Hindlimb muscle (tissue), 1 donor: ENCODE data around the gene CDH9. TPM values are rescaled to one million over a fixed set of nuclear protein-coding genes. Genes with fewer than 3 reads are reported as not detected.
A peak's percentile ranks its signal among the peaks of the same experiment; 100 is the strongest.

Experiments
- DNase-seq: peaks from one replicate; pipeline ENCODE4 v3.0.0-alpha.2; 2013
- polyA plus RNA-seq: library from polyadenylated mRNA; unstranded; fragments of 120-200 nt; gene quantifications from one replicate; pipeline ENCODE4 v1.2.1, GENCODE V29; 2013; ENCODE audit not compliant: insufficient read length

Gene CDH9, protein sequence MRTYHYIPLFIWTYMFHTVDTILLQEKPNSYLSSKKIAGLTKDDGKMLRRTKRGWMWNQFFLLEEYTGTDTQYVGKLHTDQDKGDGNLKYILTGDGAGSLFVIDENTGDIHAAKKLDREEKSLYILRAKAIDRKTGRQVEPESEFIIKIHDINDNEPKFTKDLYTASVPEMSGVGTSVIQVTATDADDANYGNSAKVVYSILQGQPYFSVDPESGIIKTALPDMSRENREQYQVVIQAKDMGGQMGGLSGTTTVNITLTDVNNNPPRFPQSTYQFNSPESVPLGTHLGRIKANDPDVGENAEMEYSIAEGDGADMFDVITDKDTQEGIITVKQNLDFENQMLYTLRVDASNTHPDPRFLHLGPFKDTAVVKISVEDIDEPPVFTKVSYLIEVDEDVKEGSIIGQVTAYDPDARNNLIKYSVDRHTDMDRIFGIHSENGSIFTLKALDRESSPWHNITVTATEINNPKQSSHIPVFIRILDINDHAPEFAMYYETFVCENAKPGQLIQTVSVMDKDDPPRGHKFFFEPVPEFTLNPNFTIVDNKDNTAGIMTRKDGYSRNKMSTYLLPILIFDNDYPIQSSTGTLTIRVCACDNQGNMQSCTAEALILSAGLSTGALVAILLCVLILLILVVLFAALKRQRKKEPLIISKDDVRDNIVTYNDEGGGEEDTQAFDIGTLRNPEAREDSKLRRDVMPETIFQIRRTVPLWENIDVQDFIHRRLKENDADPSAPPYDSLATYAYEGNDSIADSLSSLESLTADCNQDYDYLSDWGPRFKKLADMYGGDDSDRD
- not detected for polyA plus RNA-seq

DNA sequence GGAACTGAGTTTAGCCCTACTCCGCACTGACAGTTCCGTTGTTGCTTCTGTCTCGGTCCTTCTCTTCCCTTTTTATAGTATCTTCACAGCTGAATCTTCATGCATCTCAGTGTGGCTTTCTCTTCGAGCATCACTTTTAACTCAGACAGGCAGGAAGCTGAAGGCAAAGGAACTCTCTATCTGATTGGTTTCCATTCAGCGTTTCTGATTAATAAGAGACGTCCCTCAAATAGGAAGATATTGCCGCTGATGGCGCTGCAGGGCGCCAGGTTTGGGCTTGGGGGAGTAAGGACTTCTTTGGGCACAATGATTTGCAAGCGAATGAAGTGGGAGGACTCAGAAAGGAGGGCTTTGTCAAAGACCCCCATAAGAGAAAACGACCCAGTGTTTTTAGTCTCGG is at the start of gene CDH9:
CDH9 (minus strand) TSS at position 111 of the 400 bp plus-strand sequence. CDS start 50,253 bp downstream, outside the sequence.
- no peak for DNase-seq

DNA sequence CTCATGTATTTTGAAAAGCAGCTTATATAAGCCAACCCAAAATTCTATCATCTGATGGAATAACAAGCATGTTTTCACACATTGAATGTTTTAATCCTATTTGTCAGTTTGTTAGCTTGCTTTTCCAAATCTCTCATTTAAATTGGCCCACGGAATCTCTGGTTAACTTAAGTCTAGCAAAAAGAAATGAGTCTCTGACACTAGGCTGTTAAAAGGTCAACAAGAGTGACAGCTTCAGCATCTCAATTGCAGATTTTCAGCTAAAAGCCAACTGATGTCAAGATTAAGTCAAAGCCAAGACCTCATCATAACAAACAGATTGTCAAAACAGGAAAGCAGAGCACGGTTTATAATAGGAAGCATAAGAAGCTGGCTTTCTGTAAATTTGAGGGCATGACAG is 49.4 kb upstream of the CDH9 start:
- DNase-seq = no peak

DNA sequence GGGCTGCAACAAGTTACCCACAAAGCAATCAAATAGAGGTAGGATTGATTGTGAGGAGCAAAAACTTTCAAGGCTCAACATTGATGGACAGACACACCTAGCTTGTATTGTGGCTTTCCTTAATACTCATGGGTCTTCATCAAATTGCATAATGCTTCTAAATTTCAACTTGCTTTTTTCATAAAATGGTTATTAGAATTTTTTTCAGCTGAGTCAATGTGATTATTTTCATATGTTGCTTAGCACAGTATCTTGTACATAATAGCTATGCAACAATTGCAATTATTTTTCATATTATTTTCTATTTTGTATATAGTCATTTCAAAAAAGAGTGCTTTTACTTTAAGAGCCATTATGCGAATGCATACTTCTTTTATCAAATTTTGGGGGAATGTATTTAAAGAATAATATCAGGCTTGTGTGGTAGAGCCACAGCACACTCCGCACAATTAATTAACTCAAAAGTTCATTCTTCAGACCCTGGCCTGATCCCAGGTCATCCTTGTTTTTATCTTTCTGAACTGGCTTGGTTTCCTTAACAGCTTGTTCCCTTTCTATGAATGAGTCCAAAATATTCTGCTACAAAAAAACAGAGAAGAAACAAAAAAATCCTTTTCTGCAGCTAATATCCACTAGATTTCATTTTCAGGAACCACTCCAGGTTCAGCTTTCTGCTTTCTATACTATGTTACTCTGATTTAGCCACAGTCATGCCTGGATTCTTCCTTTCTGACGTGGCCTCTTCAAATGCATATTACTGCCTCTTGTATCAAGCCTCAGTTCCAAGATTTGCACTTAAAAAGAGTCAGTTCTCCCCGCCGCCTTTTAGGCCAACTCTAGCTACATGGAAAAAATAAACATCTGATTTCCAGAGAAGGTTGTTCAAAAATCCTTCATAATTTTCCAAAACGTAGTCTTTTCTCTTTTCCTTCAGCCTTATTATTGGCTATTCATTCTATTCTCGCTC is 45.3 kb upstream of the CDH9 start:
- DNase-seq = peak; percentile 46

DNA sequence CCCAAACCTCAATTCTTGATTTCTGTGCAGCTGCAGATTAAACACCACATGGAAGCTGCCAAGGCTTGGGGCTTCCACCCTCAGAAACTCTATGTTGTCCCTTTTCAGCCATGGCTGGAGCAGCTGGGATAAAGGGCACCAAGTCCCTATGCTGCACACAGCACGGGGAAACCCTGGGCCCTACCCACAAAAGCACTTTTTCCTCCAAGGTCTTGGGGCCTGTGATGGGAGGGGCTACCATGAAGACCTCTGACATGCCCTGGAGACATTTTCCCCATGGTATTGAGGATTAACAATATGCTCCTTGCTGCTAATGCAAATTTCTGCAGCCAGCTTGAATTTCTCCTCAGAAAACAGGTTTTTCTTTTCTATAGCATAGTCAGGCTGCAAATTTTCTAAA is 41.8 kb upstream of the CDH9 start:
- DNase-seq = no peak

DNA sequence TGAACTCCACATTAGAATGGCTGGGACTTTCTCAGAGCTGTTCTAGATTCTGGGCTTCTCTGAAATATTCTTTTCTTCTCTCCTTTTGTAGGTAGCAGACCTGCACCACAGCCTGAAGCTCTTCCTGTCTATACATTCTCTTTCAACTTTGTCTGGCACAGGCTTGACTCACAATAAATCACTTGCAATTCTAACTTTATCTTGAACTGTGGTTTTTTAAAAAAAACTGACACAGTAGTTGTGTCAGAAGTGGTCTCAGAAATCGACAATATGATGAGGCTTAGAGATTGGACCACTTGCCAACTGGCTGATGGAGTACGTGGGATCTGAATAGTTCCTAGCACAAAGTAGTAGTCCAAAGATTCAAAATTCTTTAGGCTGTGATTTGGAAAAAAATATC is 24.1 kb upstream of the CDH9 start:
- no peak for DNase-seq

DNA sequence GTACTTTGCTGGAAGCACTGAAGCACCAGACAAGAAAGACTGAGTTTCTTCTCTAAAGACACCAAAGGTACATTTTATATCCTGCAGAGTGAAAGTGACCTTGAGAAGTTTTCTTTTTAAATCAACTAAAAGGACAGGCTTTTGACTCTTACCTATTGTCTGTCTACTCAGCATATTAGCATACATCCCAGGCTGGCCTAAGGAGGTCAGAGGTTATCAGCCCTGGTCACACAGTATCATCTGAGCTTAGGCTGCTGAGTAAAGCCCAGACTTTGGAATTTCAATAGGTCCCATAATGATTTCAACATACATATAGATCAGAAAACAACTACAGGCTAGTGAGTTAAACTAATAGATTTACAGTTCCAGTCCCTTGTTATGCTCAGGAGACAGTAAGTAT is 10.1 kb upstream of the CDH9 start:
- DNase-seq = no peak

DNA sequence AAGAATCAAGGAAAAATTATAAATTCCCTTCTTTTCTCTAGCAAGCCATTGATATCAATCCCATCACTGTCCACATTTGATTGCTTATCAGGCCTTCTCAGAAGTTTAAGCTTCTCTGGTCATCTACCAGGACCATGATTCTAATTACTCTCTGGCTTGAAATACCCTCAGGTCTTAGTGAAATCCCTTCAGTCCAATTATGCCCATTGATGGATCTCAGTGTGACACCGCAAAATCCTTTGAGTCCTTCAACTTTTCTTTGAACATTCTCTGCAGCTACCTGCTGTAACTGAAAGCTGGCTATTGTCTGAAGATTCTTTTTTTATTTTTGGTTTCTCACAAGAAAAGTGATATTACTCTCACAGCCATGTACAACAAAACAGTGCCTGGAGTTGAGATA is 3.0 kb upstream of the CDH9 start:
- DNase-seq = no peak

DNA sequence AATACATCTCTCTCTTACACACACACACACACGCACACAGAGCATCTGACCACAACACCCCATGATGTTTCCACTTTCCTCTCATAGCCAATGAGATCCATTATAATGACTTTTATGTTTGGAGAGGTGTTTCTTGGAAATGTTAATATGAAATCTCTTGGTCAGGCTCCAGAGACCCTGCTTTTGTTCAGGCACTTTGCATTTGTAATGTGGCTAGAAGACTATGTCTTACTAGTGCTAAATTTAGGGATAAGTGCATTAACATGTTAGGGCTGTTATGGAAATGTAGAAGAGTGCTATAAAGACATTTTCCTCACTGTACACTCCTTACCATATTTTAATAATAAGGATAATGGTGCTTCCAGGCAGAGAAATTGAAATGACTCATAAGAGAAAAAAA is 3.8 kb downstream of the CDH9 start:
- no peak for DNase-seq

DNA sequence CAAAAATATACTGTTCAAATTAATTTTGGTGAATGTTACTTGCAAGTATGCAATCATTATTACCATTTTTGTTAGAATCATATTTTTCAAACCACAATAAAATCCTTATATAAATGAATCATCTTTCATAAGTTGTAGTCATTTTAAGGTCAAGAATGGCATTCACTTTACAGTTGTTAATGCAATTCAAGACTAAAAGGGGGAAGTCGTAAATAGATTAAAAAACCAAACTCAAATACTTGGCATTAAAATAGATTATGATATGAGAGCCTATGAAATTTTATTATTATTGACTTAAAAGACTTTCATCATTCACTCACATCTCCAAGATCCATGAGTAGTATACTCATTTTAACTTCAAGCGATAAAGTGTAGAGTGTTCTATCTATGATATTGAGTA is 11.6 kb downstream of the CDH9 start:
- no peak for DNase-seq

DNA sequence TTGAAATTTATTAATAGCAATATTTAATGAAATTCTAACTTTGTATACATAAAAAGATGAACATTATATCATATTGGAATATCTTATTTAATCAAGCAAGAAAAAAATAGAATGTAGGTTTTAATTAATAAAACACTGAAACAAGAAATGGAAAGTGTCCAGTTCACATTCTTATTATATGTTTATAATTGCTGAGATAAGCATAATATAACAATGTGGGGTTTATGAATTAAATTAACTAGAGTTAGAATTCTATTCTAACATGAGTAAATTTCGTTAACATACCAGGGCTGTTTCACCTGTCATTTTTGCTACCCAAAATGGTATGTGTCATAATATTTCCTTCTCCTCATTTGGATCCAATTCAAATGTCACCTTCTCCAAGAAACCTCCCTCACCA is 12.3 kb downstream of the CDH9 start:
- DNase-seq = no peak

DNA sequence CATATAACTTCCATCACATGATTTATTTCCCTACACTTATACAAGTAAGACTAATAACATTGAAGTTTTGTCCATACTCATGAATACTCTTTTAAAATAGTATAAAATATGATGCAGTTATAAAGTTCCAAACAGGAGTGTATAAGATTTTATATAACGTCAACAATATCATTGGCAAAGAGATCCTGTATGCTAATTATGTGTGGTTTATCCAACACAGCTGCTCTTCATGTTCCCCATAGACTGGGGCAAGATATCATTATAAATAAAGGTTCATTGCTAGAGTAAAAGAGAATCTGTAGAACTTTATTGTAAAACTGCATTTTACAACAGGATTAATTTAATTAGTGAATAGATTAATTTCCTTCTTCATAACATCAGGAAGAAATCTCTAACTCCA is 16.9 kb downstream of the CDH9 start:
- DNase-seq = no peak

DNA sequence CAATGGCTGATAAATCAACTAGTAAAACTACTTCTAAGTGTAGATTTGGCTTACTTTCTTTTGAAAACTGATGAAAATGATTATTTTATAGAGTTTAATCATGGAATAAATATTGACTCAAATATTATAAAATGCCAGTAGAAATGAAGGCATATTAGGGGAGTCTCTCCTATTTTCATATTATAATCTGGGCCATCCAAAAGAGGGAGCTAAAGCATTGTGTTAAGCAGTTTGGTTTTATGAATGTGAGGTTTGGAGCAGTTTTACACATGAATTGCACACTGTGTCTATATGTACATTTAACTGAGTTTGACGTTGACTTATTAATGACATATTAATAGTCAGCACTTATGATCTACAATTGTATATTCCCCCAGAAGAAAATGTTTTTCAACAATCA is 17.4 kb downstream of the CDH9 start:
- peak; percentile 26 for DNase-seq

DNA sequence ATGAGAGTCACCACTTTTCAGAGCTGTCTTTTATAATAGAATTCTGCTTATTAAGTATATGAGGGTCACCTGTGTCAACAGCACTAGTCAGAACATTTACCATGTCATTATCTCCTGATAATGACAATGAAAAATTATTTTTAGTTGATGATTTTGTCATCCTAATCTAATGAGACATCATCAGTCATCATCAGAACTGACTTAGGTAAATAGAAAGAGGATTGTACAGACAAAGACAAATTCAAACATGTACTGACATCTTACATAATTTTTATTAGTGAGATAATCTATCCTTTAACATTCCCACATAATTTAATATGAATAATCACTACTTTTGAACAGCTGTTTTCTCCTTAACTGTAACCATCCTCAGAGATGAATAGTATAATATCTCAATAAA is 22.6 kb downstream of the CDH9 start:
- DNase-seq = no peak

DNA sequence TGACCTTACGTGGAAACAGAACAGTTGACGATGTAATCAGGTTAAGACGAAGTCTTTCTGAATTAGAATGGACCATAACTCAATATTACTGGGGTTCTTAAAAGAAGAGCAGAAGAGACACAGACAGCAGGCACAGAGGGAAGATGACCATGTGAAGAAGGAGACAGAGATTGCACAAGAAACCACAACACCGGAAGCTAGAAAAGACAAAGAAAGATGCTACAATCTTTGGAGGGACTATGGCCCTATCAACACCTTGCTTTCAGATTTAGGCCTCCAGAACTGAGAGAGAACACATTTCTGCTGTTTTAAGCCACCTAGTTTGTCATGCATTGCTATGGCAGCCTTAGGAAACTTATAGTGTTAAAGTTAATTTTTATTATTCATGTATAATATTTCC is 27.1 kb downstream of the CDH9 start:
- DNase-seq = no peak

DNA sequence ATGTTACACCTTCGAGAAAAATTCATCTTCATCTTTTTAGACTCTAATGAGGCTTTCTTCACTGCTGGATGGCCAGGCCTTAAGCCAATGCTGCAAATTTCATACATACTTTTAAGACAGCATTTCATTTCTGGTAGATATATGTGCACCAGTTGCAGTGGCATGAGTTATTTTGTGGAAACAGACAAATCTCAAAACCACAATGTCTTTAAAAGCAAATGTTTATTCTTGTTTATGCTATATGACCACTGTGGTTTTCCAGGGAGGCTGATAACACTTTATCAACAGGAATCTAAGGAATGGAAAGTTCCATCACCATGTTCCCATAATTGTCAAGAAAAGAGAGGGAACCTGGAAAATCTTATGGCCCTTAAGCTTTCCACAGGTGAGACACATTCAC is 27.7 kb downstream of the CDH9 start:
- DNase-seq = no peak

DNA sequence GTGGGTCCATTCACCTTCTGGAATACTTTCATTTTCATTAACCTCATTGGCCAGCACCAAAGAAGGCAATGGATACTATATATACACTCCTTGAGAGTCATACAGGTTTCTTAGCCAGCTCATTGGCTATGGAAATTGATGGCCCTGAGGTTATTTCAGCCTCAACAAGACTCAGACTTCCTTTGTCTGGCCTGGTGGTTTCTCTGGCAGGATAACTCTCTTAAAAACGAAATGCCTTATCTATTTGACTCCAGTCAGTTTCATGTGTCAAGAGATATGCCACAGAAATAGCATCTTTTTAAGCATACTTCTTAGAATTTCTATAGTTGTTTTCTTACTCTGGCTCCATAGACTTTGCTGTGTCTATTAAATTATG is 28.9 kb downstream of the CDH9 start:
- DNase-seq = no peak

DNA sequence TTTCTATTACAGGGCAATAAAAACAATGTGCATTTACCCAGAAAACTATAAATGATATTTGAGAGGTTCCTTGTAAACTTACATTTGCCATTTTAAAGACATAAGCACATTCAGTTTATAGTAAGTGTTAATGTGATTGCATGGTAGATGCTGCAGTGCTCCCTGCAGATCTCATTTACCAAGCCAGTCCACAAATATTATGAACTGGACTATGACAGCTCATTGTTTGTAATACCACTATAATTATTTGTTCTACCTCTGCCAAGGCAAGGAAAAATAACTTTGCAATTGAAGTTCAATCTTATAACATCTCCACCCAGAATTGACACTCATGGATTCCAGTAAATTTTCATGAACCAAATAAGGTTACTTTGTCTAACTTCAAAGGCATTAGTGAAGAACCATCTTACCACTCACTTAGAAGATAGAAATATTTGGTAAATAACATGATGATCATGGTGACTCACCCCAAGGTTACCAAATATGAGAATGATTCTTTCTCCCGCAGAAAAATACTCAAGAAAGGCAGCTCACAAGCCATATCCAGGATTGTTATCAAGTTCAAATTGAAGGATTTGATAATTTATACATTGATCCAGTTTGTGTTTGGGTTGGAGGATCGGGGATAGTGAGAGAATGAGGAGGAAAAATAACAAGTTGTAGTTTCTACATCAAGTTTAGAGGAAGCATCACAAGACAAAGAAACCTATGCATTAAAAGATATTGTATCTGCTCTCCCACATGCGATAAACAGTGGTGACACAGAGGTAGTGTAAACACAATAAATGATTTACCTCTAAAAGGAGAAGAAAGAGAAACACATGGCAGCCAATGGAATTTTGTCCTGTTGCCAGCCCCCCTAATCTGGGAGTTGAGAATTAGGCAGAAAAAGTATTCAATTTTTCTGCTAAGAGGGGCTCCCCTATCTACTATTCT is 29.5 kb downstream of the CDH9 start:
- no peak for DNase-seq

DNA sequence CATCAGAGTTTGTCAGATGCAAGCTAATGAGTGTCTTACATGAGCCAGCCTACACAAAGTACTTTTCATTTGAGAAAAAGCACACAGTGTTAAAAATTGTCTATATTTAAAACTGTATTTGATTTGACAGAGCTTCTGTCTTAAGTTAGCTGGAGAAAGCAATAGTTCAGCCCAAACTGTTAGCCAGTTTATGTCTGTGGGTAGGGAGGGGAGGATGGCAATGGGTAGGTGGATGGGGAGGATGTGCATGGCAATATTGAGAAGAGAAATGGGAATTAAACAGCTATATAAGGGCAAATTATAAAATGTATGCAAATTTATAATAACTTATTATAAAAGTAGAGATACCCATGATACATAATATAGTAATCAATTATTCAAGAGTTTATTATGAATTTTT is 31.3 kb downstream of the CDH9 start:
- DNase-seq = no peak

DNA sequence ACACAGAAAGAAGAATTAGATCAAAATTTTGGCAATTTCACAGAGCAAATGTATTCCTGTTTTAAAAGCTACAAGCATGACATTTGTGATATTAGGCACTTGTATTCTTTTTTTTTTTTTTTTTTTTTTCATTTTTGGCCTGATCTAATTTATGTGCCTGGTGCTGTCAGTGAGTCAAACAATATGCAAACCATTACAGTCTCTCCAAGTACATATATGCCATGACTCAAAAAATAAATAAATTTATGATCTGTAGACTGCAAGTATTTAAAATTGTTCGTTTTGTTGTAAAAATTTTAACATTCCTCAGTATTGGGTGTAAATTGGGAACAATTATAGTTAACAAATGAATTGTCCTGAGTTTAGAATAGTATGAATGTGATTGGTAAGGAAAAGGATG is 51.4 kb downstream of the CDH9 start:
- no peak for DNase-seq

DNA sequence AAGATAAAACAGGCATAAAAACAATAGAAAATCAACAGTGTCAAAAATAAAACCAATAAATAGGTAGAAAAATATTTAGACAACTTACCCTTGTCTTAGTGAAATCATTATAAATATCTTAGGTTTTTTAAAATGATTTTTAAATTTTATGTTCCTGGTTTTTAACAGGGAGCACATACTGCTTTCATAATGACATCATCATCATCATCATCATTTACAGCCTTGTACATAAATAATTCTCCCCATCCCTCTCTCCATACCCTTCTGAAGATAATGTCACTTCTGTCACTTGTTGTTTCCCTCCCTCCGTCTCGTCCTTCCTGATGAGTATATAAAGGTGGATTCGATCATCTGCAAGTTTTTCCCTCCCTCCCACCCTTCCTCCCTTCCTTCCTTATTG is 56.6 kb downstream of the CDH9 start:
- no peak for DNase-seq

DNA sequence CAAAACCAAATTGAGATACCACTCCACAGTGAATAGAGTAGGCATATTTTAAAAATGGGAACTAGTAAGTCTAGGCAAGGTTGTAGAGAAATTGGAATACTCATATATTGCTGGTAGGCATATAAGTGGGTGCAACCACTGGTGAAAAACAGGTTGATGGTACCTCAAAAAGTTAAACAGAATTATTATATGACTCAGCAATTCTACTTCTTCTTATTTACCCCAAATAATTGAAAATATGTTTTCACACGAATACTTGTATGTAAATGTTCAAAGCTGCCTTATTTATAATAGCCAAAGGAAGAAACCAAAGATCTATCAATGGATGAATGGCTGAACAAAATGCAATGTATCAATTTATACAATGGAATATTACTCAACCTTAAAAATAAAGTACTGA is 79.1 kb downstream of the CDH9 start:
- DNase-seq = no peak

DNA sequence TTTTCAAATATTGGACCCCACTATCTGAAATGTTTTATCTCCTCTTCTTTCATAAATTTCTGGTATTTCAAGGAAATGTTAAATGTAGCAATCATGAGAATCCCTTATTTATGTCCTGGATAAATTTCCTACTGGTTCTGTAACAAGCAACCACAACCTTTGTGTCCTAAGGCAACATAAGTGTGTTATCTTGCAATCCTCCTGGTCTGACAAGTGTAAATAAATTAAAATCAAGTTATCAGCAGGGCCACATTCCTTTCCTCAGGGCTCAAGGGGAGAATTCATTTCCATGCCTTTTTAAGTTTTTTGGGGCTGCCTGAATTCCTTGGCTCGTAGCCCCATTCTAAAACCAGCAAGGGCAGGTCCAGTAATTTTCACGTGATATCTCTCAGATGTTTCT is 83.2 kb downstream of the CDH9 start:
- no peak for DNase-seq
